ENCODE results near the gene ZNF687.

Gene ZNF687

GRCh38 chr1:151281225-151281968, 702 bp upstream of the ZNF687 start:
- peak; percentile 98 for DNase-seq

- DNase-seq = no peak
Observed at GRCh38 chr1:151282883-151283725, 1.0 kb downstream of the ZNF687 start.

DNA sequence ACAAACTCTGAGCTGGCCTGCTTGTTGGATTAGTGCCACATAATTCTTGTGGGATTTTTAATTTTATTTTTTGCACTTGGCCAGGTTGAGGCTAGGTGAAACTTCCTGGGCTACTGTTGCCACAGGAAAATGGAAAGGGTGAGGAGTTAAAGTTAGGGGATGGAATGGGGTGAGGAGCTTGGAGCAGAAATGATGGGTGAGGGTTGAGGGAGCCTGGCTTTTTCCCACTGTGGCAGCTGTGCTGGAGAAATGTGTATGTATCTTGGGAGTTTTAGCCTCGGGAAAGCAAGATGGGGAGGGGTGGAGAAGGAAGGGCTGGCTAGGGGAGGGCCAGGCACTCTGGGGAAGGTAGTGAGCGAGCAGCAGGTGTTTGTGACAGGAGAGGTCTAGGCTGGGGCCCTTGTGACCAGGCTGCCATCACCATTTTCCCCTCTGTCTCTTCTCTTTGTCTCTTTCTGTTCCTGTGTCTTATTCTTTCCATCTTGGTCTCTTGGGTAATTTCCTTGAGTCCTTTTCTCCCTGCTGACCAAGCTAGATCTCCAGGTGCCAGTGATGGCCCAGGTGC, 2.0 kb downstream of the ZNF687 start:
- DNase-seq = no peak

DNA sequence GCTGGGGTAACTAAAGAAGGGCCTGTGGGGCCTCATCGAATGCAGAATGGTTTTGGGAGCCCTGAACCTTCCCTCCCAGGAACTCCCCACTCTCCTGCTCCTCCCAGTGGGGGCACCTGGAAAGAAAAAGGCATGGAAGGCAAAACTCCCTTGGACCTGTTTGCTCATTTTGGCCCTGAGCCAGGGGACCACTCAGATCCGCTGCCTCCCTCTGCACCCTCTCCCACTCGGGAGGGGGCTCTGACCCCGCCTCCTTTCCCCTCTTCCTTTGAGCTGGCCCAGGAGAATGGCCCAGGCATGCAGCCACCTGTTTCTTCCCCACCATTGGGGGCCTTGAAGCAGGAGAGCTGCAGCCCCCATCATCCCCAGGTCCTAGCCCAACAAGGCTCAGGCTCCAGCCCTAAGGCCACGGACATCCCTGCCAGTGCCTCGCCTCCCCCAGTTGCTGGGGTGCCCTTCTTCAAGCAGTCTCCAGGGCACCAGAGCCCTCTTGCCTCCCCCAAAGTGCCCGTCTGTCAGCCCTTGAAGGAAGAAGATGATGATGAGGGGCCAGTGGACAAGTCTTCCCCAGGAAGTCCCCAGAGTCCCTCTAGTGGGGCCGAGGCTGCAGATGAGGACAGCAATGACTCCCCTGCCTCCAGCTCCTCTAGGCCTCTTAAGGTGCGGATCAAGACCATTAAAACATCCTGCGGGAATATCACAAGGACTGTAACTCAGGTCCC, 4.7 kb downstream of the ZNF687 start:
- no peak for DNase-seq

DNA sequence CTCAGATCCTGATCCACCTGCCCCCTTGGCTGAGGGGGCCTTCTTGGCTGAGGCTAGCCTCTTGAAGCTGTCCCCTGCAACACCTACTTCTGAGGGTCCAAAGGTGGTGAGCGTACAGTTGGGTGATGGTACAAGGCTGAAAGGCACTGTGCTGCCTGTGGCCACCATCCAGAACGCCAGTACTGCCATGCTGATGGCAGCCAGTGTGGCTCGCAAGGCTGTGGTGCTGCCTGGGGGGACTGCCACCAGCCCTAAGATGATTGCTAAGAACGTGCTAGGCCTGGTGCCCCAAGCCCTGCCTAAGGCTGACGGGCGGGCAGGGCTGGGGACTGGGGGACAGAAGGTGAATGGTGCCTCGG, 5.2 kb downstream of the ZNF687 start:
- no peak for DNase-seq

DNA sequence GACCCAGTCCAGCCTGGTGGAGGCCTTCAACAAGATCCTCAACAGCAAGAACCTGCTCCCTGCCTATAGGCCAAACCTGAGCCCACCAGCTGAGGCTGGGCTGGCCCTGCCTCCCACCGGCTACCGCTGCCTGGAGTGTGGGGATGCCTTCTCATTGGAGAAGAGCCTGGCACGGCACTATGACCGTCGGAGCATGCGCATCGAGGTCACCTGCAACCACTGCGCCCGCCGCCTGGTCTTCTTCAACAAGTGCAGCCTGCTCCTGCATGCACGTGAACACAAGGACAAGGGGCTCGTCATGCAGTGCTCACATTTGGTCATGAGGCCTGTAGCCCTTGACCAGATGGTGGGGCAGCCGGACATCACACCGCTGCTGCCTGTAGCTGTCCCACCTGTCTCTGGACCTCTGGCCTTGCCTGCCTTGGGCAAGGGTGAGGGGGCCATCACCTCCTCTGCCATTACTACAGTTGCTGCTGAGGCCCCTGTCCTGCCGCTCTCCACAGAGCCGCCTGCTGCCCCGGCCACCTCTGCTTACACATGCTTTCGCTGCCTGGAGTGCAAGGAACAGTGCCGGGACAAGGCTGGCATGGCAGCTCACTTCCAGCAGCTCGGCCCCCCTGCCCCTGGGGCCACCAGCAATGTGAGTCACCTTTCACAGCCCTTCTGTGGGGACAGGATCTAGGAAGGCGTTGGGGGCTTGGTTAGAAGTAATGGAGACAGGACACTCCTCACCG, 5.8 kb downstream of the ZNF687 start:
- DNase-seq = no peak

DNA sequence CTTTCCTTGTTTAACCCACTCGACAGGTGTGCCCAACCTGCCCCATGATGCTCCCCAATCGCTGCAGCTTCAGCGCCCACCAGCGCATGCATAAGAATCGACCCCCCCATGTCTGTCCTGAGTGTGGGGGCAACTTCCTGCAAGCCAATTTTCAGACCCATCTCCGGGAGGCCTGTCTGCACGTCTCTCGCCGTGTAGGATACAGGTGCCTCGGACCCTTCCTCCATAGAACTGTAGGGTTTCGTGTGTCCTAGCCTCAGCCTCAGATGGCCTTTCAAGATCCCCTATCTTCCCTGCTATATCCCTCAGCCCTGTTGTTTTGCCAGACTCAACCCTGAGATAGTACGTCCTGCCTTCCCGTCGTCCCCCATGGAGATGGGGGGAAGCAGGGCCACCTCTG, 6.4 kb downstream of the ZNF687 start:
- no peak for DNase-seq

DNA sequence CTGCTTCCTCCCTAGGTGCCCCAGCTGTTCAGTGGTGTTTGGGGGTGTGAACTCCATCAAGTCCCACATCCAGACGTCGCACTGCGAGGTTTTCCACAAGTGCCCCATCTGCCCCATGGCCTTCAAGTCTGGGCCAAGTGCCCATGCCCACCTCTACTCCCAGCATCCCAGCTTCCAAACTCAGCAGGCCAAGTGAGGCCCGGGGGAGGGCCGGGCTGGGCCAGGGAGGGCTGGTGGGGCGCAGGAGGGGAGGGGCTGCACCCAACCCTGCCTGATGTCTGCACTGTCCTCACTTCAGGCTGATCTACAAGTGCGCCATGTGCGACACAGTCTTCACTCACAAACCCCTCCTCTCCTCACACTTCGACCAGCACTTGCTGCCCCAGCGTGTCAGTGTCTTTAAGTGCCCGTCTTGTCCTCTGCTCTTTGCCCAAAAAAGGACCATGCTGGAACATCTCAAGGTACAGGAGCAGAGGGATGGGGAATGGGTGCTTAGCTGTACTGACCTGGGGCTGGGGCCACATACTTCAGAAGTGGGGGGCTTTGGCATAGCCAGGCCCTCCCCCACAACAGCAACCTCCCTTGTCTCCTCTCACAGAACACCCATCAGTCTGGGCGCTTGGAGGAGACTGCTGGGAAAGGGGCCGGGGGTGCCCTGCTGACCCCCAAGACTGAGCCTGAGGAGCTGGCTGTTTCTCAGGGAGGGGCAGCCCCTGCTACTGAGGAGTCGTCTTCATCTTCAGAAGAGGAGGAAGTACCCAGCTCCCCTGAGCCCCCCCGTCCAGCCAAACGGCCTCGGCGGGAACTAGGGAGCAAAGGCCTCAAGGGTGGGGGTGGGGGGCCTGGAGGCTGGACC, 7.2 kb downstream of the ZNF687 start:
- no peak for DNase-seq

DNA sequence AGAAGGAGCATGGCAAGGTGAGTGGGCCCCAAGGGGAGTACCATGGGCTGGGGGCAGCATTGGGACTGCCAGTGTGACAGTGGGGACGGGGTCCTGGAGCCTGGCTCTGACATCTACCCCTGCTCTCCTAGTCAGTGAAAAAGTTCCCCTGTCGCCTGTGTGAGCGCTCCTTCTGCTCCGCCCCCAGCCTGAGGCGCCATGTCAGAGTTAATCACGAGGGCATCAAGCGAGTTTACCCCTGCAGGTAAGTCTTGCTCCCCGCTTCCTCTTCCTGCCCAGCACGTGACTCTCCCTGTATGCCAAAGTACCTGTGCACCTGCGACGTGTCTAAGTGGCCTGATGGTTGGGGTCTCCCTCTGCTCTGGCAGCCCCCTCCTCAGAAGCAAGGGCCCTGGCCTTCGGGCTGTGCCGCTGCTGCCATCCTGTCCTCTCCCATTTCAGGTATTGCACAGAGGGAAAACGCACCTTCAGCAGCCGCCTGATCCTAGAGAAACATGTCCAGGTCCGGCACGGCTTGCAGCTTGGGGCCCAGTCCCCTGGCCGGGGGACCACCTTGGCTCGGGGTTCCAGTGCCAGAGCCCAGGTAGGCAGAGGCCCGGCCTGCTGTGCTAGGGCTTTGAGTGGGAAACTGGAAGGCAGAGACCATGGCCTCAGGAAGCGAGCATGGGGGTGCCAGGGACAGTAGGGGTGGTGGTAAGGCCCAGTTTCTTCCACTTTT, 8.1 kb downstream of the ZNF687 start:
- DNase-seq = no peak

DNA sequence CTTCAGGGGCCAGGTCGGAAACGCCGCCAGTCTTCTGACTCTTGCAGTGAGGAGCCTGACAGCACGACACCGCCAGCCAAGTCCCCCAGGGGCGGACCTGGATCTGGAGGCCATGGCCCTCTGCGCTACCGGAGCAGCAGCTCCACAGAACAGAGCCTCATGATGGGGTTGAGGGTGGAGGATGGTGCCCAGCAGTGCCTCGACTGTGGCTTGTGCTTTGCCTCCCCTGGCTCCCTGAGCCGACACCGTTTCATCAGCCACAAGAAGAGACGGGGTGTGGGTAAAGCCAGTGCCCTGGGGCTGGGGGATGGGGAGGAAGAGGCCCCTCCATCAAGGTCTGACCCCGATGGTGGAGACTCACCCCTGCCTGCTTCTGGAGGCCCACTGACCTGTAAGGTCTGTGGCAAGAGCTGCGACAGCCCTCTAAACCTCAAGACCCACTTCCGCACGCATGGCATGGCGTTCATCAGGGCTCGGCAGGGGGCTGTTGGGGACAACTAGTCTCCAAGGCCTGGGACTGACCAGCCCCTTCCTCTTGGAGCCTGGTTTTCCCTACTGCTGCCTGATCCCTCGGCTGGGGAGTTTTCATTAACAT, 8.7 kb downstream of the ZNF687 start:
- no peak for DNase-seq

- no peak for DNase-seq
Observed at GRCh38 chr1:151292207-151293030, 10.3 kb downstream of the ZNF687 start.

GRCh38 chr1:151293093-151293492, 11.0 kb downstream of the ZNF687 start:
- no peak for DNase-seq

GRCh38 chr1:151294742-151295462, 12.8 kb downstream of the ZNF687 start:
- DNase-seq = no peak

DNA sequence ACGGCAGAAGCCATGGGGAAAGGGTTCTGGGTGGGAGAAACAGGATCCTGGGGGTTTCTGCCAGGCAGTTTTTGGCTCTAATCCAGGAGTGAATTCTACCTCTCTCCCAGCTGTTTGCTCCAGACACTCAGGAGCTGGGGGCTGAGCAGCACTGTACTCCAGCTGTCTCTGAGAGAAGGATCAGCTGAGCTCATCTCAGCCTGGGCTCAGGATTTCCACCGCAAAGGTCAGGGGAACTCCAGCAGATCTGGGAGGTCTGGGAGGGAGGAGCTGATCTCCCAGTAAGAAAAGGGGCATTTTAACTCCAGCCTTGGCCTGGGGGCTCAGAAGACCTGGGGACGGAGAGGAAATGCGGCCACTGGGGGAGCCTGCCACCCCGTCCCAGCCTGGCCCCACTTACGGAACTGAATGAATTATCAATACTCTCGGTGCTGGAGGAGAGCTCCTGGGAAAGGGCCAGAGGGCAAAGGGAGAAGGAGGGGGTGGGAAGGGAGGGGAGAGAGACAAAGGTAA, 27.8 kb downstream of the ZNF687 start:
- no peak for DNase-seq

DNA sequence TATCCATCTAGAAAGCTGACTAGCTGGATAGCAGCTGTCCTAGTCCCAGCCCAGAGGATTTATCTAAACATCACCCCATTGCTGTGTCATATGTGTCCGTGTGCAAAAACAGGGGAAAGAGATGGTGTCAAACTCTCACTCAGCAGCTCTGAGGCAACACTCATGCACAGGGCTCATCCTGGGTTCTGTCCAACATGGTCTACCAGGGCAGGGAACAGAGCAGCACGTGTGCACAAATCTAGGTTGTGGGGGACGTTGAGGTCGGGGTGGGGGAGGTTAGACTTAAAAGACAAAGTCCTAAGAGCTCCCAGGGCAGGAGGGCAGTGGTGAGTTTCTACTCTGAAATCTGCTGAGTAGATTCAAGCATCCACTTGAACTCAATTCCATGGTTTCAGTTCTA, 28.9 kb downstream of the ZNF687 start:
- DNase-seq = no peak

DNA sequence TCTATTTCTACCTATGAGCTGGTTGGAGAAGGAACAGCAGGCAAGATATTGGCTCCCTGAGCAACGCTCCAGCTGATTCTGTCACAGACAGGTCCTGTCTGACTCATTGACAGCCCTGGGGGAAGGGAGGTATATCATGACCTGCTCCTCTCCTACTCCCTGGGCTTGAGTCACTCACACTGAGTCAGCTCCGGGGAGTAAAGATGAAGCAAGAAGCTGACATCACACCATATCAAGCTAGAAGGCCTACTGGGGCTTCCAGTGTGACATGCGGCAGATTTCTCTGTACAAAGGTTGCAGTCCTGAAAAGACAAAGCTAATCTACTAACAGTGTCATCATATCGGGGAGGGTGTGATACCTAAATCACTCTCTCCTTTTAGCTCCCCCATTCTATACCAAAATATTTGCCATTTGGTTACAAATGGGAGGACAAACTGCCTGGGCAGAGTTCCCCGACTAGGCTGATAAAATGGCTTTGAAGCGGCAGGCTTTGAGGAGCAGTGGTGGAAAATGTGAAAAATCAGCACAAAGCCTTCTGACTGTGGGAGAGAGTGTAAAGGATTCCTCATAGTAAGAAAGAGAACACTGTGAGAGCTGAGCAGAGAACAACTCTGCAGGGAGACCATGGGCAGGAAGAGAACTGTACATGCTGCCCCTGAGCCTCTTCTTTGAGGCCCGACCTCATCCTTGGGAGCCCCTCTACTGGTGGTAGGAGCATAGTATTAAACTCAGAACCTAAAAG, 29.7 kb downstream of the ZNF687 start:
- no peak for DNase-seq

DNA sequence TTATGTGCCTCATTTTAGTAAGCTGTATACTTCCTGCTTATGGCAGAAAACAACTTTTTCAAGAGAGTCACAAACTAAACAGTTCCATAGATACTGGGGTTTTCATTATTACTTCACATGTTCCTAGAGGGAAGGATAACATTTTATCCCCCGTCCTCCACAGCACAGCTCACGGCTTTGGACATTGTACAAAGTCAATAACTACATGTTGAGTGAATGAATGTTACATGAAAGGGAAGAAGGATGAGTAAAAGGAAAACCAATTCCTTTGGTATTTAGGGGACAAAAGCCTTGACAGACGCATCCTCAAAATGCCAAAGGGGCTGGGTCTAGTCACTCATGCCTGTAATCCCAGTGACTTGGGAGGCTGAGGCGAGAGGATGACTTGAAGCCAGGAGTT, 30.3 kb downstream of the ZNF687 start:
- no peak for DNase-seq

DNA sequence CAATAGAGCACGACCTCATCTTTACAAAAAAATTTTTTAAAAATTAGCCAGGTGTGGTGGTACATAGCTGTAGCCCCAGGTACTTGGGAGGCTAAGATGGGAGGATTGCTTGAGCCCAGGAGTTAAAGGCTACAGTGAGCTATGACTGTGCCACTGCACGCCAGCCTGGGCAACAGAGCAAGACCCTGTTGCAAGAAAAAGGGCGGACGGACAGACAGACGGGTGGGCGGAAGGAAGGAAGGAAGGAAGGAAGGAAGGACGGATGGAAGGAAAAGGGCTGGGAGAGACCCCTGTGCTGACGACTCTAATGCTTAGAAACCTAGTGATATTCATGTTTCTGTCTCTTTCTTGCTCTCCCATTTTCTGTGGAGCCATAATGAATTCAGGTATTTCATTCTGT, 30.7 kb downstream of the ZNF687 start:
- no peak for DNase-seq

All from right forelimb (tissue), 1 donor.